ENCODE measurements around the gene MRRF.

DNA sequence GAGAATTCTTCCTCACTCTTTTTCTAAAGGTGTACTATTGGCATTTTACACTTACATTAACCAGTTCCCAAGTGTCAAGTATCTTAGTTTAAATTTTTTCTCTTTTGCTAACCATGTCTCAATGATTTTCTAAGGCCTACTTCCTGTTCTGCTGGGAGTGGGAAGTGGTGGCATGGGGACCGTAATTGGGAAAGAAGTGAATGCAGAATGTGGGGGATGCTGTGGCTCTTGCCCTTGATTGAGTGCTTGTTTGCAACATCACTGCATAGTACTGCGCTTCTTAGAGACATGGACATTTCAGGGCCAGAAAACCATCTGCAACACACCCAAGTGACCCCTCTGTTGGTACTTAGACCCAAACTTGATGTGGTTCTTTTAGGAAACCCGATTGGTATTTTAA lies 32.8 kb downstream of the MRRF start:
- TF ChIP-seq POLR2AphosphoS5 (IDR thresholded peaks at IDR 0.05) = no peak
- TF ChIP-seq CTCF (IDR thresholded peaks at IDR 0.05) = no peak
- no peak for TF ChIP-seq POLR2A (IDR thresholded peaks at IDR 0.05)
- TF ChIP-seq EP300 (IDR thresholded peaks at IDR 0.05) = no peak

Data from stomach (tissue), 4 donors.